HG02870 (cell line): Measurements from ENCODE around the gene HEBP2.
"Not testable (repeated sequence)": the region's sequence is repeated elsewhere in the genome, so short reads cannot be mapped to it uniquely, and the experiment has no call there.

Source experiments
- ATAC-seq: cut with Tn5 transposase; IDR thresholded peaks from one replicate; pipeline ENCODE4 v1.9.1; 2021; ENCODE audit warnings: mild to moderate bottlenecking, moderate library complexity; ENCODE audit not compliant: unreplicated experiment

HEBP2 gene

DNA sequence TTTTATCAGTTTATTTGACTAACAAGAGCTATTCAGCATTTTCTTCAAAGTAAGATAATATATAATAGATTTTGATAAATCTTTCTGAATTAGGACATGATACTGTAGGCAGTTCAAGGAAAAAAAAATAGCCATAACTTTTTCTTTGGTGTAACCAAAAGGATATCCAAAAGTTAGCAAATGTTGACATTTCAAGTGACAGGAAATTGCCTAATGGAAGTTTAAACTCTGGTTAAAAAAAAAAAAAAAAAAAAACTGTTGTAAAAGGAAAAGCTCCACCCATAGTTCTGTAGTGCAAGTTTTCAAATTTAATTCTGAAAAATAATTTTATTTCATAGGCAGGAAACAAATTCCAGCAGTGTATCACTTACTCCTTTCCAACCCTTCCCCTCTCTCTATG is 18.8 kb downstream of the HEBP2 start:
- no peak for ATAC-seq

DNA sequence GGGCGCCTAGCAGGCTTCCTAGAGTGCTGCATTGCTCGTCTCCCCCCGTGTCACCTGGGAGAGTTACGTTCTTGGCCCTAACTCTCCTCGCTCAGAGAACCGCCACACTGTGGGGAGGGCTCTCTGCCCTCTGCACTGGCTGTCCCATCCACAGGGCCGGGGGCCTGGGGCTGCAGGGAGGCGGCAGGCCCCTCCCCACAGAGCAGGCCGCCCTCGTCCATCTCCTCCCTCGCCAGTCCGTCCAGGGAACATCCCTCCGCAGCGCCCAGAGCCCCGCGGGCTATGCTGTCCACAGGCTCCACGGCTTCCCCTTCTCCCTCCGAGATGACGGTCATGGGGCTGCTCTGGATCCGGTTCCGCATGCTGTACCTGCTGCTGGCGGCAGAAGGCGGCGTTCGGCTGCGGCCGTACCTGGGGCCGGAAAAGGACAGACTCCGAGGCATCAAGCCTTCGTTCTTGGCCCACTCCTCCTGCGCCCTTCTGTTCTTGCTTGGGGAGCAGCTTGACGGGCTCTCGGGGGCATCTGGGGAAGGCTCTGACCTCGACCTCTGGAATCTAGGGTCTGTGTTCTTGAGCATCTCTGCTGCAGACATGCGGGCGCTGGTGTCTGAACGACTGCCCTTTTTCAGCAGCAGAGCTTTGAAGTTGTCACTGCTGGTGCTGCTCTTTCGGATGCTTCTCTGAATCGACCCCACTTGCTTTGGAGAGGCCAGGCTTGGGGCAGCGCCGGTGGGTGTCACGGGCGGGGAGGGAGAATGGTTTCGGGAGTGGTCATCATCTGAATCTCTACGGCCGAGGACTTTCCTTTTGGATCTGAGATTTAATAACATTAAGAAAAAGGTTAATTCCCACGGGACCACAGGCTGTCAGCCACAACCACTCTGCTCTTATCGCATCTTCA is 20.2 kb downstream of the HEBP2 start:
- ATAC-seq, result no peak

DNA sequence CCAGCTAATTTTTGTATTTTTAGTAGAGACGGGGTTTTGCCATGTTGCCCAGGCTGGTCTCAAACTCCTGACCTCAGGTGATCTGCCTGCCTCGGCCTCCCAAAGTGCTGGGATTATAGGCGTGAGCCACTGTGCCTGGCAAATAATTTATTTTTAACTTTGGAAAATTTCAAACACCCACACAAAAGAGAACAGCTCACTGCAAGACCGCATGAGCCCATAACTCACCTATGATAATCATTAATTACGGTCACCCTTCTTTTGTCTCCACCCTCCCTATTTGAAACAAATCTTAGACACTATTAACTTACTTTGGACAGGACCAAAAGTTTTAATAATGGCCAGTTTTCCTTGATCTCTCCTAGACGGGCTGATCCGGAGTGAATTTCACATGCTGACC is 21.2 kb downstream of the HEBP2 start:
- ATAC-seq, result not testable (repeated sequence)

DNA sequence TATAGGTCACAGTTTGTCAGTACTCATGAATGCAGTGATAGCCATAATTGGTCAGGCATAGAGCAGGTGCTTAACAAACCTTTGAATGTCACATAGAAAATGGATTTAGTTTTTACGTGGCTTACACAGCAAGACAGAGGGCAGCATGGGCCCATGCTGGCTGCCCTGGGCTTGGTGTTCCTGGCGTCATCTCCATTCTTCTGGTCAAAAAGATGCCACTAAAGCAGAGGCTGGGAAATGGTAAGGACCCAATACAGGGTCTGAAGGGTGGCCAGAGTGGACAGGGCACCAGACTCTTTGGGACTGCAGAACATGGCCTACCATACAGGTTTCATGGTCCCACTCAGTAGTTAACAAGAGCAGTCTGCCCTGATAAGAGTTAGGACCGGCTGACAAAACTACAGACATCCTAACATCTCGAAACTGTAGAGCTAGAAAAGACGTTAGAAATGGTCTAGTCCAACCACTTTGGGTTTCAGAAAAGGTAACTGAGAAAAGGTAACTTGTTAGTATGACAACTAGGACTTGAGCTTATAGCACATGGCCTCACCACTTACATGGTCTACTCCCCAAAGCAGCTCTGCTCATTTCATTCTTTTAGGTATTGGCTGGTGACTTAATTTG is 22.6 kb downstream of the HEBP2 start:
- no peak for ATAC-seq

DNA sequence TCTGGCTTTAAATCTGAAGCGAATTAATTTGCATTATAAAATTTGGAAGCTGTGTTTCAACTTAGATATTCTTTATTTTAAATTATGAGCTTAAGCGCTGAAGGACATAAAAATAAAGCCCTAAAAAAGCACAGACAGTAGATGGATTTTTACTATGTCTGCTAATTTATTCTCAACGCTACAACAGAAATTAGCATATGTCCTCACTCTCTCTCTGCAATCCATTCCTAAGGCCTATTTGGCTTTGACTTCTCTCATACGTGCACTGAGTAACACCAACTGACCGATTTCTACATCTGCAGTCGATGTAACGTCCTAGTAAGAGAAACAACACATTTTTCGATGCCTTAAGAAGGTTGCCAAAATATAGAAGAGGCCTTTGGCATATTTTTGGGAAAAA is 23.7 kb downstream of the HEBP2 start:
- ATAC-seq, result no peak

DNA sequence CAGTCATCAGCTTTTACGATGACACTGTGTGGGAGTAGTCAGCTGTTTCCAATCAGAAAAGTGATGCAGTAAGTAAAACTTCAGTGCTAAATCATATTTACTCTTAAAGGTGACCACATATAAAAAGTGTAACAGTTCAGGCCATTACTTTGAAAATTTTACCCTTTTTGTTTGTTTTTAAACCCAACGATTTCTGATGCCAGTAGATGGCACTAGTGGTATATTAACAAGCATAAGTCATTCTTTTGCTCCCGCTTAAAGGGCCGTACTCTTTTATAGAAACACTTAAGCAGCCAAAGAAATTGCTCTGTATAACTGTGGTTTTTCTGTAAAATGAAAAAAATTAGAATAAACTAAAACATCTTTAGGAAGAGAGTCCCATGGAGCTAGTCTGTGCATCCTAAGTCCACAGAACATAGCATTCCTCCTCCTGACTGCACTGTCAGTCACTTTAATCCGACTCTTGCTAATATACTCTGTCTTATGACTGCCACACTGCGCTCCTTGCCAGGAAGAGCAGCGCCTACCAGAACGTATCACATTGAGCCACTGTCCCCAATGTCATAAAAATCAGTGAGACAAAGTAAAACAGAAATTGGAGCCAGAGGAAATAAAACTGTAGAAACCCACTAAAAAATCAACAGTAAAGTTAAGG is 25.0 kb downstream of the HEBP2 start:
- ATAC-seq, result no peak

DNA sequence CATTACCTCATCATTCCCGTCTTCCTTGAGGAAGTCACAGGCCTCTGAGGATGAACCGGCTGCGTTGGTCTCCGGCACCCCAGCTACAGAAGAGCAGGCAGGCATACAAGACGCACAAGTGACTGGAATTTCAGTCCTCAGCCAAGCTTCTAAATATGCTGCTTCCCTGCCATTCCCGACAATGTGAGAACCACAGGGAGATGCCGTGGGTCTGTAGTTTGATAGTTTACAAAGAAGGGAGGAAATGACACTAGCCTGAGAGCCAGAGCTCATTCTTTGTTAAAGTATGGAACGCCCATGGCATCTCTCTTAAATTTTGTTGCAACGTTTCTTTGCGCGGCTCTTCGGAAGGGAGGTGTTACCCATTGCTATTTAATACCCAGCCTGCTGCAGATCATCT is 25.7 kb downstream of the HEBP2 start:
- no peak for ATAC-seq

DNA sequence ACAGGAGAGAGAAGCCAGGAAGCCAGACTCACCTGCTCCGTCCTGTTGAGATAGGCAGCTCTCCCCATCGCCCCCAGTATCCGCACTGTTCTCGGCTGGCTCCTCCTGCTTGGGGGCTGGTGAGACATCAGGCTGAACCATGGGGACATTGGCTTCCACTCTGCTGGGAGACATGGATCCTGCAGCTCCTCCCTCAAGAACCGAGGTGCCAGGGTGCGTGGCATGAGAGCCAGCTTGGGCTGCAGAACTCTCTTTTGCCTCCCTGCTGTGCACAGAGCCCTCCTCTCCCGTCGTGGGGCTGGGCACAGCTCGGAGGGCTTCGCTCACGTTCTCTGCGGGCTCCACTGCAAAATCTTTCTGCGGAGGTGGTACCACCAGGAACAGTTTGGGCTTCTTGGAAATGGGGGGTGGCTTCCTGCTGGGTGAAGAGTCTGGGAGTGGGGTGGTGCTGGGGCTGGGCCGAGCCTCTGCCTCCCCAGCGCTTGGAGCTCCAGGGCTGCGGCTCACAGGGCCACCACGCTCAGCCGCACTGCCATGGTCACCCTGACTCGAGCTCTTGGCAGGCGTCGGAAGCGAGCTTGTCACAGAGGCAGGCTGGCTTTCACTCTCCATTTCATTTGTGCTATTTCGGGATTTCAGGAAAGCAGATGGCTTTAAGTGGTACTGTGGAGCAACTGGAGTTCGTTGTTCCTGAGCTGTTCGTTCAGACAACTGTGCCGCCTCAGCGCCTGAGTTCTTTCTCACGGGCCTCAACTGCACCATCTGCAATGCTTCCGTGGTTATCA is 26.5 kb downstream of the HEBP2 start:
- no peak for ATAC-seq

DNA sequence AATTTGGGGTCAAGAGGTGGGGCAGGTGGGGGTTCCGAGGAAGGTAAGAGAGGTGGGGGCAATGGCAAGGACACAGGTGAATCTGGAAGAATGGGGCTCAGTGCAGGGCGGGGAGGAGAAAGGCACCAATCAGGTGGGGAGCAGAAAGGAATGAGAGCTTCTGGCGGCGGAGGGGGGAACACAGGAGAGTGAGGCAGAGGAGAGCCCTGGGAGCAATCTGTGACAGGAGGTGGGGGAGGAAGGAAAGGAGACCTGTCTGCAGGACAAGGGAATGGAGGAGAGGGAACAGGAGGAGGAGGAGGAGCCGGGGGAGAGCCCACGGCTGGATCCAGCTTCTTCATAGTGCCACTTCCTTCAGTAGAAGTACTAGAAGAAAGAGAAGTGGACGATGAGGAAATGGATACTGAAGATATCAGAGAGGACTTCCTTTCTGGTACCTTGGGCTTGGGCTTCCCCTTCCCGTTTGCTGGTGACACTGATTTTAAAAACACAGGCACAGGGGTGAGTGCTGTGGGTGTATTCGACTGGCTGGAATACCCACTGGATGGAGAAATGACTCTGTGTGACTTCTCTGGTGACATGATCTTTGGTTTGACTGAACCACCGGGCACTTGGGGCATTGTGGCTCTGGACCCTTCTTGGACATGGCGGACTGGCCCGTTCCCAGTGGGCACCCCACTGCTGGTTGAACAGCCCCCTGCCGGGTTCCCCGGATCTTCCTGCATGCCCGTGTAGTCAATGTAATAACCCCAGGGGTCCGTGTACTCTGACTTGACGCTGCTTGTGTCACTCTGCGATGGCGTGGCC is 27.4 kb downstream of the HEBP2 start:
- ATAC-seq, result no peak

DNA sequence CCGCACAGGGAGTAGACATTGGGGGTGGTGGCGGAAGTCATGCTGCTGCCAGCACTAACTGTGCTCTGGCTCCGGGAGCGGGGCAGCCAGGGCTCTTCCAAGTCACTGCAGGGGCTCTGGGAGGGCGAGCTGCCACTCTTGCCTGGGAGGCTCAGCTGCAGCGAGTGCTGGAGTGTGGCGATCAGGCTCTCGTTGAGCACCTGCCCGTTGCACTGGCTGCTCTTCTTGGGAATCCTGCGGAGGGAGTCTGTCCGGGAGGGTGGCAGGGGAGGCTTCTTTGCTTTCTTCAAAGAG is 28.0 kb downstream of the HEBP2 start:
- no peak for ATAC-seq

DNA sequence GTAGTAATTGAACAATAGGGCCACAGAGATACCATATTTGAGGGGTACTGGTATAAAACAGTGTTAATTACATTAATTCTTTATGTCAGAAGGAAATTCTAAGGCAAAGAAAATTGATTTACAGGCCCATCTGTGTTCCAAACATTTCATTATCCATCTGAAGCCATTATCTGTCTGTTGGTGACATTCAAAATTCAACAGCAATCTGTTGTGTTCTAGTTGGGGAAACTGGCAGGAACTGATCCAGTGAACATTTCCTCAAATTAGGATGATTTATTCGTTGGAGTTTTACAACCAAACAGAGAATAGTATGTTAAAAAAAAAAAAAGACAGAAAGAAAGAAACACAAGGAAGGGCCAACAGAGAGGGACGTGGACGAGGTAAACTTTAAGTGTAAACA is 30.1 kb downstream of the HEBP2 start:
- ATAC-seq, result no peak

DNA sequence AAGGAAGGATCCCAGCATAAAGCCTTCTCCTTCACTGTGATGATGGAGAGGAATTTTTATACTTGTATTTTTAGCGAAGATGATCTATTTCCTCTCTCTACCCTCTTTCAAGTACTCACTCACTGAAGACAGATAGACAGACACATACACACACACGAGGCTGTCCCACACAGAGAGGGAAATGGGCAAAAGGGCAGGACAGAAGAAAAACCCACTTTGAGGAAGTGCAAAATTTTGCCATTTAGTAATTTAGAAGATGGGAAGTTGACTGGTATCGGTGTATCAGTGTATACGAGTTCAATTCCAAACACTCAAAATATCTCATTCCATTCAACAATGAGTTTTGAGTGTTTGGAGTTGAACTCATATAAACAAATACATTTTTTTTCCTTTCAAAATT is 30.9 kb downstream of the HEBP2 start:
- ATAC-seq, result no peak

DNA sequence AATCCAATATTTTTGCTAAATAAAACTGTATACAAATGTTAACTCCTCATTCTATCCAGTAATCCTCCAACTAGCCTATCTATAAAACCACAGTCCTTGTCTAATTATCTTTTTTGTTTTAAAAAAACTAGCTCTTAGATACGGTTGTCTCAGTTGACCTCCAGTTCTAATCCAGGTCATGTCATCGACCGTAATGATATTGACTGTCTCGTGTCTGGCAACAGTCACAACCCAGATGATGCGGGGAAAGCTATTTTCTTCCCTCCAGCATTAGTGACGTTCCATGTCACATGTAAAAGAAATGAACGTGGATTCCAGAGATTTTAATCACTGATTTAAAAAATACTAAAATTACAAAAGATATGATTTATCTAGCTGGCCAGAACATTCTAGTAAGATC is 35.5 kb downstream of the HEBP2 start:
- no peak for ATAC-seq

DNA sequence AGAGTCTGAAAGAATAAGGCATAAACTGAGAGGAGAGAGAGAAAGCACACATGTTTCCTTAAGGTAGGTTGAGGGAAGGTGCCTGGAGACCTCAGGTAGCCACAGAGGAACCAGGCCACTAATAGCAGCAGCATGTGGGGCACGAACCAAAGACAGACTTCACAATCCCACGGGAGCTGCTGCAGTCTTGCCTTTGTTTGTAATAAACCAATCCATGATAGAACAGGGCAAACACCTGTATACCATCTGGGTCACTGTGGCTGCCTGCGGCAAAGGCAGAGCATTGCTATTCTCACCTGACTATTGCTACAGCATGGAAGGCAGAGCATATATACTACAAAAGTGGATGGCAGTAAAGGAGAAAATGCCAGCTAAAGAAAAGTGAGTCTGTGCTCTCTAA is 36.3 kb downstream of the HEBP2 start:
- ATAC-seq, result no peak

DNA sequence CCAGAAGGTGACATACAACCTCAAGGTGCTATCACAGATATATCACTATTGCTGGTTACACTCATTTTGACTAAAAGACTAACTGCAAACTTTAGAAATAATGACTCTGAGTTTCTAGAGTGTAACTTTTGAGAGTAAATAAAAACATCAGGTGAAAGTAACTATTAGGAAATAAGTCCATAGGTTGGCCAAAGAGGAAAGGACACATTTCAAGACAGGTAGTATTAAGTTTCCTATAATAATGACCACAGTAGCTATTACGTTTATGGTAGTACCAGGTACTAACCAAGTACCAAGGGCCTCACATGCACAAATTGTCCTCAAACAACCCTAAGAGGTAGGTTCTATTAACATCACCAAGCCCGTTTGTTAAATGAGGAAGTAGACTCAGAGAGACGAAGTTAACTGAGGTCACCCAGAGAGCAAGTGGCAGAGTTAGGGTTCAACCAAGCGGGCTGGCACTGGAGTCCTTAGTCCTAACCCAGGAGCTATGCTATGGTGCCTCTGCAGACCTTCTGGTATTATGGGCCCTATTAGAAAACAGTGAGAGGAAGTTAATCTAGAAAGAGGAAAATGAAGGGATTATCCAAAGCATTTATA is 36.8 kb downstream of the HEBP2 start:
- no peak for ATAC-seq

DNA sequence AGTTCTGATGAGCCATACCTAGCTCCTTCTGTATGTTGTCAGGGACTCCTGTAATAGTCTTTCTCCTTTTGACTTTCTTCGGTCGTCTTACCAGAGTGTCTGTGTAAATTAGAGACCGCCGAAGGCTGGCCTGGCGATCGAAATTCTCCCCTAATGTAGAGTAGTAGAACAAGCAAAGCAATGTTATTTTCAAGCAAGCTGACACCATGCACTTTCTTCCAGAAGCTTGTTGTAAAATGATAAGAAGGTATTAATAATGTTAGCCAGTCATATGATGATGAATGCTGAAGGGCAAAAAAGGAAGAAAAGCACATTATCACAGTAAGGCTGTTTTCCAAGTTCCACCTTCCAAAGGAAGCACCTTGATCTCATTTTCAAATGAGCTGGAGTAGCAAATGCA is 37.9 kb downstream of the HEBP2 start:
- ATAC-seq, result no peak

DNA sequence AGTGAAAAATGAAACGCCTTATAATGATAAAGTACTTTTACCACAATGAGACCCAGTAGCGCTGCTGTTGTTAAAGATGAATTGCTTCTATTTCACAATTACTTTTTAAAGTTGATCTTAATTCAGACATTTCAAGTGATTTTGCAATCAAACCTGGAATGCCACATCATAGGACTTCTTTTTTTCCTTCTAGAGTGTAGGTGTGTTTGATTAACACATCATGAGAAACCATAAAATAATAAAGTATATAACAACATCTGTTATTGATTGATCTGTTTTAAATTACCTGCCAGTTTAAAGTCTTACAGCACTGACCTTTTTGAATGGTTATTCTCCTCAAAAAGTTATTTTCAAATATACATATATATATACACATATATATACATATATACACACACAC is 38.6 kb downstream of the HEBP2 start:
- no peak for ATAC-seq

DNA sequence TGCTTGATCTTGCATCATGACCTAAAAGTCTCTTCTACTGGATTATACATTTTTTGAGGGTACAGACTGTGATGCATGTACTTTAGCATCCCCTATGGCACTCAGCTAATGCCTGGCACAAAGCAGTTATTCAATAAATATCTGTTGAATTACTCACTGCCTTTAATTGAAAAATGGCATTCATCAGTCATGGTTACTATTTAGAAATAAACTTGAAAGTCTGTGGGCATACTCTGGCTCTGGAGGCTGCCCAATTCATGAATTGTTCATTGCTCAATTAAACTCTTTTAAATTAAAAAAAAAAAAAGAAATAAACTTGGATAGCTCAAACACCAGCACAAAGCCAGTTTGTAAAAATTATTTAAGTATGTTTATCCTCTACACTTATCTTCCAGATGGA is 40.0 kb downstream of the HEBP2 start:
- ATAC-seq, result no peak

DNA sequence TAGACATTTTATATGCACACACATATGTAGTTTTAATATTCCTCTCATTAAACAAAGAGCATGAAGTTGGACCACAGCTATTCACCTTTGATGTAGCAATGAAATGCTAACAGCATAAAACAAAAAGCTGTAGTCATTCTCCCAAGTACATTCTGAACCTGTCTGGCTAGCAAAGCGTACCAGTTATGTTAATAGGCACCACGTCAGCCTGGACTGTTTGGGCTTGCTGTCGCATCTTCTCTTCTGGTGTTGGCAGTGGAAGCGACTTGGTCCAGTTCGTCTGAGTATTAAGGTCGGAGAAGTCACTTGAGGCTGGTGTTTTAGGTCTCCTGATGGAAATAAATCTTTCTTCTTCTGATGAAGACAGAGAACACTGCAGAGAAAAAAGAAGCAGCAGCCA is 42.8 kb downstream of the HEBP2 start:
- no peak for ATAC-seq

DNA sequence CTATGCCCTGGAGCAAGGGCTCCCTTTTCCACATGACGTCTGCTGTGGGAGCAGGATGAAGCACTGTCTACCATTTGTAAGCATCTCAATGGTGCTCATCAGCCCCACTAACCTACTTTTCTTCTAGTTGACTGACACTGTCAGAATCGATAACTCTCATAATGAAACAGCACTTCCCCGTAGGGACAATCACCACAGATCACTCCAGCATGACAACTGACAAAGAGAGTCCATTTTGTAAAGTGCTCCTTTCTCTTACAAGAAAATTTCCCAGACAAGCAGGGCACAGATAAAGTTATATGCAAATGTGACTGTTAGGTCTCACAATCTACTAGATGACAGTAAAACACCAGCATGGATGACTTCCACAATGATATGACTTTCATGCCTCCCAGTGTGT is 46.4 kb downstream of the HEBP2 start:
- ATAC-seq, result peak; percentile 53
